NT2/D1 (cell line): ENCODE results near the gene PCDHA9.
"Not testable (repeated sequence)": the region's sequence is repeated elsewhere in the genome, so short reads cannot be mapped to it uniquely, and the experiment has no call there.

ENCODE experiments used
- YY1 ChIP-seq: IDR thresholded peaks from 2 replicates; pipeline ENCODE4 v1.6.1; 2011; ENCODE audit not compliant: insufficient read length, insufficient read depth
- ZNF274 ChIP-seq: IDR thresholded peaks from 2 replicates; pipeline ENCODE4 v1.6.1; 2011; ENCODE audit warnings: mild to moderate bottlenecking, low read depth, low read length

- not testable (repeated sequence) for TF ChIP-seq YY1, ZNF274
These were observed 28.5 kb downstream of the PCDHA9 start for GRCh38 chr5:140876541-140877261.
